Measurements from ENCODE around the gene AIF1L.

The AIF1L gene

DNA sequence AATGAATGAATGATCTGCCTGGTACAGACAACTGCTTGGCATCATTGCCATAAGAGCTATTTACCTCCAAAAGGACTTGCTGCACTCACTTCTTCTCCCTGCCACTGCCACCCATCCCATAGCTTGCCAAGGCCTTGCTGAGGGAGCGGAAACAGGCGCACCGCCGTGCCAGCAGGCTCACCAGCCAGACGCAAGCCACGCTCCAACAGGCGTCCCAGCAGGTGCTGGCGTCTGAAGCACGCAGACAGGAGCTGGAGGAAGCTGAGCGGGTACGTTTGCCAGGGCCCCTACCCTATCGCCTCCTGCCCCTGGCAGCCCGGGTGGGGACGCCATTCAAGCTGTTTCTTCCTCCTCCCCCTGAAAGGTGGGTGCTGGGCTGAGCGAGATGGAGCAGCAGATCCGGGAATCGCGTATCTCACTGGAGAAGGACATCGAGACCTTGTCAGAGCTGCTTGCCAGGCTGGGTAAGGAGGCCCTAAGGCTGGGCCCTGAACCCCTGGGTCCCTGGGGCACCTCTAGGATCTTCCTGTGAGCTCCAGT lies 8.9 kb upstream of the AIF1L start:
- intact Hi-C loops (cut with micrococcal nuclease) = no loop called here
- H3K9me3 Mint-ChIP-seq = no peaks in the 10 kb centered on the region
- H3K4me1 Mint-ChIP-seq (ENCODE audit: low read depth) = no peaks in the 10 kb centered on the region
- H3K27ac Mint-ChIP-seq = no peak overlapping the region
- no peaks in the 10 kb centered on the region for H3K36me3 Mint-ChIP-seq (ENCODE audit: low read depth)
- H3K4me3 Mint-ChIP-seq = no peak overlapping the region
- no peaks in the 10 kb centered on the region for H3K27me3 Mint-ChIP-seq

GRCh38 chr9:131090025-131090787 lies 6.1 kb upstream of the AIF1L start:
- H3K27me3 Mint-ChIP-seq = peaks cover 15% of the 10 kb centered on the region
- H3K4me1 Mint-ChIP-seq (ENCODE audit: low read depth) = no peaks in the 10 kb centered on the region
- H3K9me3 Mint-ChIP-seq = no peaks in the 10 kb centered on the region
- H3K36me3 Mint-ChIP-seq (ENCODE audit: low read depth) = no peaks in the 10 kb centered on the region
- H3K27ac Mint-ChIP-seq = no peak overlapping the region
- intact Hi-C loops (cut with micrococcal nuclease) = no loop called here
- H3K4me3 Mint-ChIP-seq = no peak overlapping the region

DNA sequence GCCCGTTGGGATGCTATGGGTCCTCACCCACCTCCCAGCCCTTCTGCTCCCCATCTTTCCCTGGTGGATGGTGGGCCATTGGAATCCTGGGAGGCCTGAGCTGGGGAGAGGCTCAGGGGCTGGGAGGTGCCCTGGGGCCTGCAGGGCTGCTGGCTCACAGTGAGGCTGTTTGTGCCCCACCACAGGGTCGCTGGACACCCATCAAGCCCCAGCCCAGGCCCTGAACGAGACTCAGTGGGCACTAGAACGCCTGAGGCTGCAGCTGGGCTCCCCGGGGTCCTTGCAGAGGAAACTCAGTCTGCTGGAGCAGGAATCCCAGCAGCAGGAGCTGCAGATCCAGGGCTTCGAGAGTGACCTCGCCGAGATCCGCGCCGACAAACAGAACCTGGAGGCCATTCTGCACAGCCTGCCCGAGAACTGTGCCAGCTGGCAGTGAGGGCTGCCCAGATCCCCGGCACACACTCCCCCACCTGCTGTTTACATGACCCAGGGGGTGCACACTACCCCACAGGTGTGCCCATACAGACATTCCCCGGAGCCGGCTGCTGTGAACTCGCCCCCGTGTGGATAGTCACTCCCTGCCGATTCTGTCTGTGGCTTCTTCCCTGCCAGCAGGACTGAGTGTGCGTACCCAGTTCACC lies 4.9 kb upstream of the AIF1L start:
- Mint-ChIP-seq H3K27me3 (peaks cover 25% of the 10 kb centered on the region), H3K4me1 (ENCODE audit: low read depth) (peaks cover 4% of the 10 kb centered on the region), H3K27ac (no peak overlapping the region), H3K36me3 (ENCODE audit: low read depth) (no peaks in the 10 kb centered on the region), H3K4me3 (no peak overlapping the region), H3K9me3 (no peaks in the 10 kb centered on the region)
- intact Hi-C loops (cut with micrococcal nuclease) = no loop called here

GRCh38 chr9:131092030-131092429 lies 4.3 kb upstream of the AIF1L start:
- Mint-ChIP-seq H3K4me1 (ENCODE audit: low read depth) (peaks cover 4% of the 10 kb centered on the region), H3K36me3 (ENCODE audit: low read depth) (no peaks in the 10 kb centered on the region), H3K4me3 (no peak overlapping the region), H3K27ac (no peak overlapping the region), H3K9me3 (no peaks in the 10 kb centered on the region), H3K27me3 (peaks cover 29% of the 10 kb centered on the region)
- intact Hi-C loops (cut with micrococcal nuclease) = no loop called here

DNA sequence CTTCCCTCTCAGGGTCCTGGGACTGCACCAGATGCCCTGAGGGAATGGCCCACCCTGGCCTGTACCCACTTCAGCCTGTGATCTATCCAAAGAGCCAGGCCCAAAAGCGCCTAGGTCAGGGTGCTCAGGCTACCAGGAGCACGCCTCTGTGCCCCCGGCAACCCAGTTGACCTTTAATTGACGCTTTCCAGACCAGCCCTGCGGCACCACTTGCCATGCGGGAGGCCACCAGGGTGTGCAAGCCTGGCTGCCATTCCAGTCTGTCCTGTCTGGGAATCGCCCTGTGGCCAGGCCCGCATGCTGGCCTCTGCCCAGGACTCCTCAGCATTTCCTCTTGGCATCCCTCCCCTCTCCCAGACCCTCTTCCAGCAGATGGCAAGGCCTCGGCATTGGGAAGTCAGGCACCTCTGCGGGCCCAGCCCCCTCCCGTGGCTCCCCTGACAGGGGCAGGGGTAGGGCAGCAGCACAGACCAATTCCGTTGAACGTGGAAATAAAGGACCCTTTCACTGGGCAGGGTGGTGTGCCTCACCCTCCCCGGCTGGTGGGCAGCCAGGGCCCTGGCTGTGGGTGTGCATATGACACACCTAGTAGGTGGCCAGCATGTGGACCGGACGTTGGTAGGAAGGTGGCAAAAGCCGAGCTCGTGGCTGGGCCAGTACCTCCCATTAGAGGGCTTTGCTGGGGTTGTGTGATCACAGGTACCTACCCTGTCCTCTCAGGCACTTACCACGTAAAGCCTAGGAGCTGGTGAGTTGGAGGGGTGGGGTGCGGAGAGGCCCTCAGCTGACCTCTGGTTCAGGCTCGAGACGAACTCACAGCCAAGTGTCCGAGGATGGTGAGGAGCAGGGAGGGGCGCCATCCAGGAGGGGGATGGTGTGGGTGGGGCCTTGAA lies 3.5 kb upstream of the AIF1L start:
- H3K27me3 Mint-ChIP-seq = peaks cover 37% of the 10 kb centered on the region
- peaks cover 4% of the 10 kb centered on the region for H3K4me1 Mint-ChIP-seq (ENCODE audit: low read depth)
- H3K36me3 Mint-ChIP-seq (ENCODE audit: low read depth) = no peaks in the 10 kb centered on the region
- H3K27ac Mint-ChIP-seq = no peak overlapping the region
- H3K4me3 Mint-ChIP-seq = no peak overlapping the region
- intact Hi-C loops (cut with micrococcal nuclease) = no loop called here
- no peaks in the 10 kb centered on the region for H3K9me3 Mint-ChIP-seq

- H3K4me3 Mint-ChIP-seq = no peak overlapping the region
- peaks cover 44% of the 10 kb centered on the region for H3K27me3 Mint-ChIP-seq
- no peak overlapping the region for H3K27ac Mint-ChIP-seq
- intact Hi-C loops (cut with micrococcal nuclease) = no loop called here
- H3K4me1 Mint-ChIP-seq (ENCODE audit: low read depth) = peaks cover 4% of the 10 kb centered on the region
- H3K9me3 Mint-ChIP-seq = no peaks in the 10 kb centered on the region
- H3K36me3 Mint-ChIP-seq (ENCODE audit: low read depth) = no peaks in the 10 kb centered on the region
Measured at GRCh38 chr9:131094015-131094414, 2.3 kb upstream of the AIF1L start.

DNA sequence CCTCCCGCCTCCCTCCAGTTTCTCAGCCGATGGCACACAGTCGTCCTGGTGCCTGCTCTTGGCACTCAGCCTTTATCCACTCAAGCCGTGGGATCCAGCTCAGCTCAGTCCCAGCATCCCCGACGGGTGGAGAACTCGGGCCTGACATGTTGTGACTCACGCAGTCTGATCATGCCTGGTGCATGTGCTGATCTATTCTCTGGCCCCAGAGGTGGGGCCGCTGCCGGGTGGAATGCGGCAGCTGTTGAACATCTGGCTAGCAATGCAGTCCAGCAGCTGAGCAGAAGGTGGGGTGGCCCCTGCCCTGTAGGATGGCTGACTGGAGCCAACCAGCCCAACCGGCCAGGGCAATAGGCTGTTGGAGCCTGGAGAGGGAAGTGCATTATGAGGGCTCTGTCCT lies 1.7 kb upstream of the AIF1L start:
- Mint-ChIP-seq H3K27me3 (peaks cover 44% of the 10 kb centered on the region), H3K9me3 (no peaks in the 10 kb centered on the region), H3K4me1 (ENCODE audit: low read depth) (peaks cover 4% of the 10 kb centered on the region), H3K36me3 (ENCODE audit: low read depth) (no peaks in the 10 kb centered on the region), H3K4me3 (no peak overlapping the region), H3K27ac (no peak overlapping the region)
- intact Hi-C loops (cut with micrococcal nuclease) = no loop called here

DNA sequence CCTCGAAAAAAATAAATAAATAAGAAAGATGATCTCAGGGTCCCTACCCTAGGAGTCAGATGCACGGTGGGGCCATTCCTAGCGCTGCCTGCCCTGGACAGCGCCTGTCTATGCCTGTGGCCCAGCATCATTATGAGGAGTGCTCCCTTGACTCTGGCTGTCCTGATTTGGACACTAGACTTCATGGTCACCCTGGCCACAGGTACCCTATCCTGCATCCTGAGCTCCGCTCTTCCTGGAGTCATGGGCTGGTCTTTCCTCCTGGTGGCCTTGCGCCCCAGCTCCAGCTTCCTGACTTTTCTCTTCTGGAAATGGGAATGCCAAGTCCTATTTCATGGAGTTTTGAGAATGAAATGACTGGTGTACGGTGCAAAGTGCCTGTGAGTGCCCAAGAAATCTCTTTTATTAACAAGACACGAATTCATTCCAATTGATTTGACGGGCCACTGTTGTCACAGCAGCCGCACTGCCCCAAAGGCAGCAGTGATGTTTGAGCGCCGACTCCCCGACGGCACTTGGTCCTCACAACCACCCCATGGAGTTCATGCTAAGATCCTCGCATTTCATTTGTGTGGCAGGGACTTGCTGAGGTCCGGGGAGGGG lies 564 bp upstream of the AIF1L start:
- no peaks in the 10 kb centered on the region for H3K36me3 Mint-ChIP-seq (ENCODE audit: low read depth)
- peaks cover 4% of the 10 kb centered on the region for H3K4me1 Mint-ChIP-seq (ENCODE audit: low read depth)
- H3K27ac Mint-ChIP-seq = no peak overlapping the region
- H3K9me3 Mint-ChIP-seq = no peaks in the 10 kb centered on the region
- peaks cover 44% of the 10 kb centered on the region for H3K27me3 Mint-ChIP-seq
- intact Hi-C loops (cut with micrococcal nuclease) = no loop called here
- peak overlapping the region; percentile 36 for H3K4me3 Mint-ChIP-seq

GRCh38 chr9:131097126-131097947 lies 1.0 kb downstream of the AIF1L start:
- Mint-ChIP-seq H3K9me3 (no peaks in the 10 kb centered on the region), H3K4me3 (no peak overlapping the region), H3K27me3 (peaks cover 44% of the 10 kb centered on the region), H3K36me3 (ENCODE audit: low read depth) (no peaks in the 10 kb centered on the region), H3K4me1 (ENCODE audit: low read depth) (peaks cover 4% of the 10 kb centered on the region), H3K27ac (no peak overlapping the region)
- intact Hi-C loops (cut with micrococcal nuclease) = no loop called here

DNA sequence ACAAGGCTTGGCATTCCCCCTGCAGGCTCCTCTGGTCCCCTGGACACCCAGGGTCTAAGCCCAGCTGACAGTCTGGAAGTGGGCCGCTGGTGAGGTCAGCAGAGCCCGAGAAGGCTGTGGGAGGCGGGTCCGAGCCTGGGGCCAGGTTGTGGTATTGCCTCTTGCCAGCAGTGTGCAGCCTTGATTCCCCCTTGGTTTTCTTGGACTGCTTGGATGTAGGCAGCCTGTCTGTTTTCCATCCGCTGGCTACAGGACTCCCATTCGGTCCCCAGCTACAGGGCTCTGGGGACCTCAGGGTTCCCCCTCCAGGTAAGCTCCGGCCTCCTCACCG lies 1.6 kb downstream of the AIF1L start:
- intact Hi-C loops (cut with micrococcal nuclease) = no loop called here
- Mint-ChIP-seq H3K4me3 (no peak overlapping the region), H3K4me1 (ENCODE audit: low read depth) (peaks cover 4% of the 10 kb centered on the region), H3K27me3 (peaks cover 44% of the 10 kb centered on the region), H3K9me3 (no peaks in the 10 kb centered on the region), H3K36me3 (ENCODE audit: low read depth) (no peaks in the 10 kb centered on the region), H3K27ac (no peak overlapping the region)

GRCh38 chr9:131098391-131099101 lies 2.2 kb downstream of the AIF1L start:
- no peaks in the 10 kb centered on the region for H3K36me3 Mint-ChIP-seq (ENCODE audit: low read depth)
- no peak overlapping the region for H3K27ac Mint-ChIP-seq
- H3K4me3 Mint-ChIP-seq = no peak overlapping the region
- peaks cover 44% of the 10 kb centered on the region for H3K27me3 Mint-ChIP-seq
- intact Hi-C loops (cut with micrococcal nuclease) = no loop called here
- H3K4me1 Mint-ChIP-seq (ENCODE audit: low read depth) = peaks cover 4% of the 10 kb centered on the region
- H3K9me3 Mint-ChIP-seq = no peaks in the 10 kb centered on the region

- H3K36me3 Mint-ChIP-seq (ENCODE audit: low read depth) = no peaks in the 10 kb centered on the region
Measured at GRCh38 chr9:131099102-131099606, 2.8 kb downstream of the AIF1L start.

More at GRCh38 chr9:131099102-131099606, 2.8 kb downstream of the AIF1L start:
- intact Hi-C loops (cut with micrococcal nuclease) = no loop called here
- no peak overlapping the region for H3K4me3 Mint-ChIP-seq
- H3K27me3 Mint-ChIP-seq = peaks cover 39% of the 10 kb centered on the region
- H3K4me1 Mint-ChIP-seq (ENCODE audit: low read depth) = peaks cover 4% of the 10 kb centered on the region
- H3K27ac Mint-ChIP-seq = no peak overlapping the region
- no peaks in the 10 kb centered on the region for H3K9me3 Mint-ChIP-seq
